Retinal pigment epithelial cell (primary cell): ENCODE measurements around the gene OR12D1.
A peak's percentile ranks its signal among the peaks of the same experiment; 100 is the strongest.
"Not testable (repeated sequence)": the region's sequence is repeated elsewhere in the genome, so short reads cannot be mapped to it uniquely, and the experiment has no call there.

Experiments
- DNase-seq: peaks from one replicate; pipeline ENCODE4 v3.0.0-alpha.2; 2010; ENCODE audit warnings: low read depth
- H3K4me3 ChIP-seq: 2 replicates; pipeline ENCODE4 v1.5.1; 2011; ENCODE audit warnings: mild to moderate bottlenecking, low read length, control low read depth, moderate library complexity
- CTCF ChIP-seq: conservative IDR thresholded peaks from 2 replicates; pipeline ENCODE4 v1.5.1; 2011; ENCODE audit warnings: low read depth, low read length, control low read depth, inconsistent platforms

Gene OR12D1

GRCh38 chr6:29442719-29443118 lies 28.0 kb downstream of the OR12D1 start:
- no peak overlapping the region for H3K4me3 ChIP-seq
- TF ChIP-seq CTCF = no peak
- no peak for DNase-seq

GRCh38 chr6:29444031-29444430 lies 29.3 kb downstream of the OR12D1 start:
- DNase-seq, H3K4me3 ChIP-seq: not testable (repeated sequence)

GRCh38 chr6:29447670-29448069 lies 32.9 kb downstream of the OR12D1 start:
- peak; percentile 17 for DNase-seq
- H3K4me3 ChIP-seq = no peak overlapping the region
- TF ChIP-seq CTCF = no peak

GRCh38 chr6:29451471-29452193 lies 36.9 kb downstream of the OR12D1 start:
- no peak for DNase-seq
- TF ChIP-seq CTCF = no peak
- H3K4me3 ChIP-seq = no peak overlapping the region

- DNase-seq = no peak
- no peak within 1 kb of the TSS for H3K4me3 ChIP-seq
- no peak for TF ChIP-seq CTCF
Observed at GRCh38 chr6:29456971-29457370, 42.2 kb downstream of the OR12D1 start, which contains the start of the genes OR11A1 and OR2H1. OR11A1 (minus strand) TSS chr6:29457071; CDS start chr6:29427641, 29,430 bp downstream. OR2H1 (plus strand) TSS chr6:29457155; CDS start chr6:29461770, 4,615 bp downstream.

- no peak overlapping the region for H3K4me3 ChIP-seq
- no peak for DNase-seq
- no peak for TF ChIP-seq CTCF
Observed at GRCh38 chr6:29461021-29461814, 46.5 kb downstream of the OR12D1 start.

- DNase-seq = no peak
- no peak for TF ChIP-seq CTCF
- H3K4me3 ChIP-seq = no peak overlapping the region
Observed at GRCh38 chr6:29462022-29462421, 47.3 kb downstream of the OR12D1 start.
